SK-N-SH (cell line): Measurements from ENCODE around the gene PDLIM4.

Experiments
- EP300 ChIP-seq, 2 experiments: IDR thresholded peaks; 2 replicates each; pipeline versions ENCODE4 v1.4.0 to v1.6.1; 2012; ENCODE audit warnings: borderline replicate concordance in 1 of 2, low read depth in 1 of 2, low read length in 1 of 2
- EZH2phosphoT487 ChIP-seq: fragments of 200-600 bp; sonication (generic); IDR thresholded peaks from 2 replicates; pipeline ENCODE4 v1.6.1; 2017; ENCODE audit warnings: low read depth, mixed run types, mild to moderate bottlenecking, antibody characterized with exemption, moderate library complexity, borderline replicate concordance
- MXI1 ChIP-seq: IDR thresholded peaks from 2 replicates; pipeline ENCODE4 v1.6.1; 2012; ENCODE audit warnings: mild to moderate bottlenecking, low read depth, low read length, improper control_type of control experiment
- POLR2AphosphoS5 ChIP-seq: IDR thresholded peaks from 2 replicates; pipeline ENCODE4 v1.6.1; 2012; ENCODE audit warnings: low read depth, low read length
- RAD21 ChIP-seq: IDR thresholded peaks from 2 replicates; pipeline ENCODE4 v1.6.1; 2012; ENCODE audit warnings: mild to moderate bottlenecking, low read length
- RXRA ChIP-seq: IDR thresholded peaks from 2 replicates; pipeline ENCODE4 v1.4.0; 2012; ENCODE audit warnings: low read depth, mild to moderate bottlenecking, borderline replicate concordance
- SMC3 ChIP-seq: IDR thresholded peaks from 2 replicates; pipeline ENCODE4 v1.6.1; 2012; ENCODE audit warnings: low read depth, low read length, improper control_type of control experiment
- TAF1 ChIP-seq: IDR thresholded peaks from 2 replicates; pipeline ENCODE4 v1.6.1; 2012; ENCODE audit warnings: low read depth, mild to moderate bottlenecking, low read length, moderate library complexity, borderline replicate concordance
- YY1 ChIP-seq: IDR thresholded peaks from 2 replicates; pipeline ENCODE4 v1.4.0; 2012; ENCODE audit warnings: low read depth, mild to moderate bottlenecking
- TF ChIP-seq, protein P1 (sequence below): fragments of 200-600 bp; sonication (generic); IDR thresholded peaks from 2 replicates; pipeline ENCODE4 v1.6.1; 2017; ENCODE audit warnings: antibody characterized with exemption, mild to moderate bottlenecking, moderate library complexity
- TF ChIP-seq, protein P2 (sequence below): fragments of 150-350 bp; IDR thresholded peaks from 2 replicates; pipeline ENCODE4 v1.6.1; 2017; ENCODE audit warnings: antibody characterized with exemption, low read length, low read depth, borderline replicate concordance
- TF ChIP-seq, protein P3 (sequence below): IDR thresholded peaks from 2 replicates; pipeline ENCODE4 v1.4.0; 2012; ENCODE audit warnings: low read depth
- TF ChIP-seq, protein P4 (sequence below): IDR thresholded peaks from 2 replicates; pipeline ENCODE4; 2012
- TF ChIP-seq, protein P5 (sequence below): IDR thresholded peaks from 2 replicates; pipeline ENCODE4 v1.6.1; 2012; ENCODE audit warnings: mild to moderate bottlenecking, low read depth, low read length, moderate library complexity

DNA sequence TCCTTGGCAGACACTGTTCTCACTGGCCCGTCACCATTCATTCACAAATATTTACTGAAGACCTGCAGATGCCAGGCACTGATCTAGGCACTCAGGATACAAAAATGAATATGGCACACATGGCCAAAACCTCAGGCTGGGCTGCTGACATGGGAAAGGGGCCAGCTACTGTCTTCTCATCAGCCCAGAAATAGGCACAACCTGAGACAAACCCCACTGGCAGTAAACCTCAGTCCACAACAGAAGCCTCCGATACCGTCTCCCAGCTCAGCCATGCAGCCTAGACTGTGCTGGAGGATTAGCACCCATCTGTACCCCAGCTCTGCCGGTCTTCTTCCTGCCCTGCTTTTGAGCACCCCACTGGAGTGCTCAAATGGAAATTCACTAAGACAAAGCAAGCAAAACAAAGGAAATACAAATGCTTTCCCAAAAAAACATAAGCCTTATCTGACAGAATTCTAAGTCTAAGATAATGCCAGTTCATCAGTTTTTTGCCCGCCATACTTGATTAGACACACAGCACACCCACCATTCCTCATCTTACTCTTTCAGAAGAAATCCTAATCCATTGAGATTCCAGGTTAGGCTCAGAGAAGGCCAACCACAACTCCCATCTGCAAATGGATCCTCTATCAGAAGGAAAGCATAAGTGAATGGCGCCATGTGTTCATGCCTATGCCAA lies 38.1 kb upstream of the PDLIM4 start:
- TF ChIP-seq, protein P1, sequence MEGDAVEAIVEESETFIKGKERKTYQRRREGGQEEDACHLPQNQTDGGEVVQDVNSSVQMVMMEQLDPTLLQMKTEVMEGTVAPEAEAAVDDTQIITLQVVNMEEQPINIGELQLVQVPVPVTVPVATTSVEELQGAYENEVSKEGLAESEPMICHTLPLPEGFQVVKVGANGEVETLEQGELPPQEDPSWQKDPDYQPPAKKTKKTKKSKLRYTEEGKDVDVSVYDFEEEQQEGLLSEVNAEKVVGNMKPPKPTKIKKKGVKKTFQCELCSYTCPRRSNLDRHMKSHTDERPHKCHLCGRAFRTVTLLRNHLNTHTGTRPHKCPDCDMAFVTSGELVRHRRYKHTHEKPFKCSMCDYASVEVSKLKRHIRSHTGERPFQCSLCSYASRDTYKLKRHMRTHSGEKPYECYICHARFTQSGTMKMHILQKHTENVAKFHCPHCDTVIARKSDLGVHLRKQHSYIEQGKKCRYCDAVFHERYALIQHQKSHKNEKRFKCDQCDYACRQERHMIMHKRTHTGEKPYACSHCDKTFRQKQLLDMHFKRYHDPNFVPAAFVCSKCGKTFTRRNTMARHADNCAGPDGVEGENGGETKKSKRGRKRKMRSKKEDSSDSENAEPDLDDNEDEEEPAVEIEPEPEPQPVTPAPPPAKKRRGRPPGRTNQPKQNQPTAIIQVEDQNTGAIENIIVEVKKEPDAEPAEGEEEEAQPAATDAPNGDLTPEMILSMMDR, result no peak
- no peak for TF ChIP-seq RAD21
- no peak for TF ChIP-seq POLR2AphosphoS5
- no peak for TF ChIP-seq RXRA
- TF ChIP-seq, protein P2, sequence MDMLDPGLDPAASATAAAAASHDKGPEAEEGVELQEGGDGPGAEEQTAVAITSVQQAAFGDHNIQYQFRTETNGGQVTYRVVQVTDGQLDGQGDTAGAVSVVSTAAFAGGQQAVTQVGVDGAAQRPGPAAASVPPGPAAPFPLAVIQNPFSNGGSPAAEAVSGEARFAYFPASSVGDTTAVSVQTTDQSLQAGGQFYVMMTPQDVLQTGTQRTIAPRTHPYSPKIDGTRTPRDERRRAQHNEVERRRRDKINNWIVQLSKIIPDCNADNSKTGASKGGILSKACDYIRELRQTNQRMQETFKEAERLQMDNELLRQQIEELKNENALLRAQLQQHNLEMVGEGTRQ, result no peak
- TF ChIP-seq, protein P3, sequence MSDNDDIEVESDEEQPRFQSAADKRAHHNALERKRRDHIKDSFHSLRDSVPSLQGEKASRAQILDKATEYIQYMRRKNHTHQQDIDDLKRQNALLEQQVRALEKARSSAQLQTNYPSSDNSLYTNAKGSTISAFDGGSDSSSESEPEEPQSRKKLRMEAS, result no peak
- no peak for TF ChIP-seq SMC3
- TF ChIP-seq, protein P4, sequence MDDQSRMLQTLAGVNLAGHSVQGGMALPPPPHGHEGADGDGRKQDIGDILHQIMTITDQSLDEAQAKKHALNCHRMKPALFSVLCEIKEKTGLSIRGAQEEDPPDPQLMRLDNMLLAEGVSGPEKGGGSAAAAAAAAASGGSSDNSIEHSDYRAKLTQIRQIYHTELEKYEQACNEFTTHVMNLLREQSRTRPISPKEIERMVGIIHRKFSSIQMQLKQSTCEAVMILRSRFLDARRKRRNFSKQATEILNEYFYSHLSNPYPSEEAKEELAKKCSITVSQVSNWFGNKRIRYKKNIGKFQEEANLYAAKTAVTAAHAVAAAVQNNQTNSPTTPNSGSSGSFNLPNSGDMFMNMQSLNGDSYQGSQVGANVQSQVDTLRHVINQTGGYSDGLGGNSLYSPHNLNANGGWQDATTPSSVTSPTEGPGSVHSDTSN, result no peak
- no peak for TF ChIP-seq YY1
- TF ChIP-seq, protein P5, sequence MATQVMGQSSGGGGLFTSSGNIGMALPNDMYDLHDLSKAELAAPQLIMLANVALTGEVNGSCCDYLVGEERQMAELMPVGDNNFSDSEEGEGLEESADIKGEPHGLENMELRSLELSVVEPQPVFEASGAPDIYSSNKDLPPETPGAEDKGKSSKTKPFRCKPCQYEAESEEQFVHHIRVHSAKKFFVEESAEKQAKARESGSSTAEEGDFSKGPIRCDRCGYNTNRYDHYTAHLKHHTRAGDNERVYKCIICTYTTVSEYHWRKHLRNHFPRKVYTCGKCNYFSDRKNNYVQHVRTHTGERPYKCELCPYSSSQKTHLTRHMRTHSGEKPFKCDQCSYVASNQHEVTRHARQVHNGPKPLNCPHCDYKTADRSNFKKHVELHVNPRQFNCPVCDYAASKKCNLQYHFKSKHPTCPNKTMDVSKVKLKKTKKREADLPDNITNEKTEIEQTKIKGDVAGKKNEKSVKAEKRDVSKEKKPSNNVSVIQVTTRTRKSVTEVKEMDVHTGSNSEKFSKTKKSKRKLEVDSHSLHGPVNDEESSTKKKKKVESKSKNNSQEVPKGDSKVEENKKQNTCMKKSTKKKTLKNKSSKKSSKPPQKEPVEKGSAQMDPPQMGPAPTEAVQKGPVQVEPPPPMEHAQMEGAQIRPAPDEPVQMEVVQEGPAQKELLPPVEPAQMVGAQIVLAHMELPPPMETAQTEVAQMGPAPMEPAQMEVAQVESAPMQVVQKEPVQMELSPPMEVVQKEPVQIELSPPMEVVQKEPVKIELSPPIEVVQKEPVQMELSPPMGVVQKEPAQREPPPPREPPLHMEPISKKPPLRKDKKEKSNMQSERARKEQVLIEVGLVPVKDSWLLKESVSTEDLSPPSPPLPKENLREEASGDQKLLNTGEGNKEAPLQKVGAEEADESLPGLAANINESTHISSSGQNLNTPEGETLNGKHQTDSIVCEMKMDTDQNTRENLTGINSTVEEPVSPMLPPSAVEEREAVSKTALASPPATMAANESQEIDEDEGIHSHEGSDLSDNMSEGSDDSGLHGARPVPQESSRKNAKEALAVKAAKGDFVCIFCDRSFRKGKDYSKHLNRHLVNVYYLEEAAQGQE, result no peak
- TF ChIP-seq EP300 (IDR thresholded peaks at IDR 0.05; ENCODE audit: borderline replicate concordance in 1 of 2, low read depth in 1 of 2, low read length in 1 of 2), result no peak
- no peak for TF ChIP-seq MXI1
- TF ChIP-seq EZH2phosphoT487, result no peak
- TF ChIP-seq TAF1, result no peak
